Nephron progenitor cell (in vitro differentiated cells): ENCODE data around the gene SAMD1.

ENCODE experiments used
- DNase-seq: peaks from one replicate; pipeline ENCODE4 v3.0.0; 2021
- H3K27ac Mint-ChIP-seq: 2 replicates; pipeline ENCODE4 v1.8.0; 2021; ENCODE audit warnings: mild to moderate bottlenecking, moderate library complexity, mixed read lengths
- H3K27me3 Mint-ChIP-seq: 2 replicates; pipeline ENCODE4 v1.8.0; 2021; ENCODE audit warnings: mild to moderate bottlenecking, low read depth, mixed read lengths; ENCODE audit not compliant: poor library complexity
- H3K36me3 Mint-ChIP-seq: 2 replicates; pipeline ENCODE4 v1.8.0; 2021; ENCODE audit warnings: low read depth, mixed read lengths
- H3K4me1 Mint-ChIP-seq: 2 replicates; pipeline ENCODE4 v1.8.0; 2021; ENCODE audit warnings: mixed read lengths
- H3K4me3 Mint-ChIP-seq: 2 replicates; pipeline ENCODE4 v1.8.0; 2021; ENCODE audit warnings: mild to moderate bottlenecking, moderate library complexity, mixed read lengths
- H3K9me3 Mint-ChIP-seq: 2 replicates; pipeline ENCODE4 v1.8.0; 2021; ENCODE audit warnings: mild to moderate bottlenecking, moderate library complexity, mixed read lengths
- TF ChIP-seq, protein P1 (sequence below): fragments of 200-600 bp; sonication (generic); IDR thresholded peaks from 2 replicates; pipeline ENCODE4 v1.5.0; 2021; ENCODE audit warnings: antibody characterized with exemption

Gene SAMD1

DNA sequence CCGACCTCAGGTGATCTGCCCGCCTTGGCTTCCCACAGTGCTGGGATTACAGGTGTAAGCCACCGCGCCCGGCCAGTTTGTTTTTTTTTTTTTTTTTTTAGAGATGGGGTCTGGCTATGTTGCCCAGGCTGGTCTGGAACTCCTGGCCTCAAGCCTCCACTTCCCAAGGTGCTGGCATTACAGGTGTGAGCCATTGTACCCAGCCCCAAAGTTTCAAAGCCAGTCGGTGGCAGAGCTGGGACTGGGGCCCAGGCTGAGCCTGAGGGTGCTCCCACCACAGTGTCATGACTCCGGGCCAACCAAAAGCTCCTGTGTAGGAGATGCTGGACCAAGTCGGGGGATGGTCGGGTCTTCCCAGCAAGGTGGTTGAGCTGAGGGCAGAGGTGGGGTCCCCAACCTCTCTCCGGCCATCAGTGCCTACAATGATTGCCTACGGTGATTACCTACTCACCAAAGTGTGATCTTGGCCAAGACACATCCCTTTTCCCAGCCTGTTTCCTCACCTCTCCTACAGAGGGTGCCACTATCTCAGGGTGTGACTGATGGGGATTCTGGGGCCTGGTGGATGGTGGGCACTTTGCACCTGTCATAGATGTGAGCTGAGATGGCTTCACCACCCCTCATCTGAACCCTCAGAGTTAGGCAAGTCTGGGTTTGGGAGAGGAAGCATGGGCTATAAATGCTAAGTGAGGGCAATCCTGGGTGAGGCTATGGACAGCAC, 5.9 kb upstream of the SAMD1 start:
- Mint-ChIP-seq H3K27ac (peak overlapping the region; percentile 70), H3K4me3 (no peak overlapping the region), H3K4me1 (peaks cover 8% of the 10 kb centered on the region), H3K27me3 (peaks cover 3% of the 10 kb centered on the region), H3K9me3 (peaks cover 23% of the 10 kb centered on the region), H3K36me3 (peaks cover 47% of the 10 kb centered on the region)
- DNase-seq = no peak
- TF ChIP-seq, protein P1, sequence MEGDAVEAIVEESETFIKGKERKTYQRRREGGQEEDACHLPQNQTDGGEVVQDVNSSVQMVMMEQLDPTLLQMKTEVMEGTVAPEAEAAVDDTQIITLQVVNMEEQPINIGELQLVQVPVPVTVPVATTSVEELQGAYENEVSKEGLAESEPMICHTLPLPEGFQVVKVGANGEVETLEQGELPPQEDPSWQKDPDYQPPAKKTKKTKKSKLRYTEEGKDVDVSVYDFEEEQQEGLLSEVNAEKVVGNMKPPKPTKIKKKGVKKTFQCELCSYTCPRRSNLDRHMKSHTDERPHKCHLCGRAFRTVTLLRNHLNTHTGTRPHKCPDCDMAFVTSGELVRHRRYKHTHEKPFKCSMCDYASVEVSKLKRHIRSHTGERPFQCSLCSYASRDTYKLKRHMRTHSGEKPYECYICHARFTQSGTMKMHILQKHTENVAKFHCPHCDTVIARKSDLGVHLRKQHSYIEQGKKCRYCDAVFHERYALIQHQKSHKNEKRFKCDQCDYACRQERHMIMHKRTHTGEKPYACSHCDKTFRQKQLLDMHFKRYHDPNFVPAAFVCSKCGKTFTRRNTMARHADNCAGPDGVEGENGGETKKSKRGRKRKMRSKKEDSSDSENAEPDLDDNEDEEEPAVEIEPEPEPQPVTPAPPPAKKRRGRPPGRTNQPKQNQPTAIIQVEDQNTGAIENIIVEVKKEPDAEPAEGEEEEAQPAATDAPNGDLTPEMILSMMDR = no peak

DNA sequence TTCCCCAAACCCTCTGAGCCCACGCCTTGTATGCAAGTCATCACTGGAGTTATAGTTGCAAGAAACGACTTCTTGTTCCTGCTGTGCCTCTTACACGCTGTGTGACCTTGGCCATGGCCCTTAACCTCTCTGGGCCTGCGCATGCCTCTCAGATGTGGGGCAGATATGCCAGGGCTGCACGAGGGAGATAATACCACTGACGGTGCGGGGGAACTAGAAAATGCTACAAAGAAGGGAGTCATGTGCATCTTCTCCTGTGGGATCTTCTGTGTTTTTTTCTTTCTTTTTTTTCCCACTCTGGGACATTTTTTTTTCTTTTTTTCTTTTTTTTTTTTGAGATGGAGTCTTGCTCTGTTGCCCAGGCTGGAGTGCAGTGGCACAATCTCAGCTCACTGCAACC, 4.3 kb upstream of the SAMD1 start:
- Mint-ChIP-seq H3K27me3 (peaks cover 5% of the 10 kb centered on the region), H3K27ac (no peak overlapping the region), H3K4me3 (no peak overlapping the region), H3K36me3 (peaks cover 41% of the 10 kb centered on the region), H3K9me3 (peaks cover 23% of the 10 kb centered on the region), H3K4me1 (peaks cover 10% of the 10 kb centered on the region)
- TF ChIP-seq, protein P1 = no peak
- DNase-seq = no peak

DNA sequence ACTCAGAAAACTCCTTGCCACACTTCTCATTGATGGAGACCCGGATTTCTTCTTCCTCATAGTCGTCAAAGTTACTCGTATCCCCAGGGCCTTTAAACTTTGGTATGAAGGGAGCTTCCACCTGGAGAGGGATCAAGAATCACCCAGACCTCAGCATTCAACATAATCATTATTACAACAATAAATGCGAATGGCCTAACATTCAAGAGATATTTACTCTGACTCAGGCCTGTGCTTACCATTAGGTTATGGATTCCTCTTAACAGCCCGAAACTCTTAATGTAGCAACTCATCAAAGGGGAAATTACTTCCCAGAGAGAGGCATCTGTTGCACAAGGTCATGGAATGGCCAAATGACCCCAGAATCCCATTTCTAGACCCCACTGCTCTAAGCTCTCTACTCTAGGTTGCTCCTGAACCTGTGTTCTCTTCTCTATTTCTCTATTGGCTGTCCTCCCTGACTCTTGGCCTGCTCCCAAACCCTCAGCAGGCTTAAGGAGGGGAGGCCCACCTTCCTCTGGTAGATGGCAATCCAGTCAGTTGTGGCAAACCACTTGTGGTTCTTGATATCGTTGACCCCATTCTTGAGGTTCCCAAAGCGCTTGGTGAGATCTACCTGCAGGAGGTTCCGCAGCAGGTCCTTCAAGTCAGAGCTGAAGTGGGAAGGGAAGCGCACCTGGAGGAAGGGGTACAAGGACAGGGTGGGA, 2.7 kb upstream of the SAMD1 start:
- peak overlapping the region; percentile 36 for H3K4me3 Mint-ChIP-seq
- H3K4me1 Mint-ChIP-seq = peaks cover 21% of the 10 kb centered on the region
- TF ChIP-seq, protein P1 = no peak
- peaks cover 23% of the 10 kb centered on the region for H3K9me3 Mint-ChIP-seq
- H3K27ac Mint-ChIP-seq = no peak overlapping the region
- no peak for DNase-seq
- peaks cover 10% of the 10 kb centered on the region for H3K27me3 Mint-ChIP-seq
- H3K36me3 Mint-ChIP-seq = peaks cover 52% of the 10 kb centered on the region

DNA sequence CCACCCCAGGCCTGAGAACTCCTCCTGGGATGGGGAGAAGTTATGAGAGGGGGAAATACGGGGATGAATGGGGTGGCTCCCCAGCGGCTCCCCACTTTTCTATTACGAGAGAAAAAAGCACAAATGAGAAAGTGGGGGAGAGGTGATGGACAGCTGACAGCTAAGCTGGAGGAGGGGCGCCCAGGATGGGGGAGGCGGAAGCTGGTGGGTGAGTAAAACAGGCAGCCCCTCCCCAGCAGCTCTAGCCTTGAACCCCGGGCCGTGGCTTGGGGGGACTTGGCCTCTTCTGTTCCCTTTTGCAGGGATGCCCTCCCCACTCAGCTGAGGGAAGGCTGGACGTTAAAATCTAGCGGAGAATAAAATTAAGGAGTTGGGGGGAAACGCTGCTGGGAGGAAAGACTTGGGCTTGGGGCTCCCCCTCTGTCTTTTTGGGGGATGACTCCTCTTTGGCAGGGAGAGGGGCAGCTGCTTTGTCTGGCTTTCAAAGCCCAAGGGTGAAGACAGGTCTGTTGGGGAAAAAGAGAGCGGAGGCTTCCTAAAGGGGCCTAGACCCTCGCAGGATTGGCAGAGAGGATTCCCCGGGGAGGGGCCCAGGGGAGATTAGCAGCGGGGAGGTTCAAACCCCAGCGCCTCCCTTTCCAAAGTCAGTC, 1.4 kb upstream of the SAMD1 start:
- Mint-ChIP-seq H3K27ac (no peak overlapping the region), H3K27me3 (peaks cover 9% of the 10 kb centered on the region), H3K36me3 (peaks cover 52% of the 10 kb centered on the region), H3K4me1 (peaks cover 25% of the 10 kb centered on the region), H3K9me3 (peaks cover 23% of the 10 kb centered on the region), H3K4me3 (peak overlapping the region; percentile 95)
- DNase-seq = no peak
- TF ChIP-seq, protein P1 = no peak

DNA sequence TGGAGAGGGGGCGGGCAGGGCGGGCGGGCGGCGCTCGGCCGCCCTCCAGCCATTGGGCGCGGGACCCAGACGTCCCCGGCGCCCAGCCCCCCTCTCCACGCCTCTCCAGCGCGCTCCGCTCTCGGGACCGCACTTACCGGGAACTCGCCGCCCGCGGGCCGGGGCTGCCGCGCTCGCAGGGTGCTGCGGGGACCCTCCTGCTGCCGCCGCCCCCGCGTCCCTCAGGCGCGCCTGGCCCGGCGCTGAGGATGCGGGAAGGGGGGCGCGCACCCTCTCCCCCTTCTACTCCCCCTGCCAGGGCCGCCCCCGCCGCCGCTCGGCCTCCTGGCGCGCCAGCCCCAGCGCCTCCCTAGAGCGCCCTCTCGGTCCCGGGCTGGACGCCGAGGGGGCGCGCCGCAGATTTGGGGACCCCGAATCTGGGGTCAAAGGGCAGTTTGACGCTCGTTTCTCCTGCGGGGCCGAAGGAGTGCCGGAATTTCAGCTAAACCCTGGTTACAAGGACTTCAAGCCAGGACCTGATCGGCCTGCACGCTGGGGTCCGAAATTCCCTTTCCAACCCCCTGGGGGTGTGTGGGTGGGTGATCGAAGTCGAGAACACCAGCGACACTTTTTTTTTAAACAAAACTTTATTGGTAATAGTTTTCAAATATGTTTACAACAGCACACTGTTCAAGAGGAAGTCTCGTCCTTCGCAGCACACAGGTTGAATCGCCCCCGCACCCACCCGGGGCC, 696 bp upstream of the SAMD1 start:
- TF ChIP-seq, protein P1 = no peak
- peaks cover 50% of the 10 kb centered on the region for H3K36me3 Mint-ChIP-seq
- DNase-seq = peak; percentile 79
- H3K9me3 Mint-ChIP-seq = peaks cover 23% of the 10 kb centered on the region
- H3K27ac Mint-ChIP-seq = peak overlapping the region; percentile 92
- H3K4me3 Mint-ChIP-seq = peak overlapping the region; percentile 95
- peaks cover 25% of the 10 kb centered on the region for H3K4me1 Mint-ChIP-seq
- H3K27me3 Mint-ChIP-seq = peaks cover 10% of the 10 kb centered on the region
